Panc1 (cell line): ENCODE results near the gene INSYN1.
"Not testable (repeated sequence)": the region's sequence is repeated elsewhere in the genome, so short reads cannot be mapped to it uniquely, and the experiment has no call there.

Source experiments
- CTCF ChIP-seq: fragments of 450-650 bp; IDR thresholded peaks from 2 replicates; pipeline ENCODE4 v1.5.1; 2017; ENCODE audit warnings: mild to moderate bottlenecking
- SIN3A ChIP-seq: IDR thresholded peaks from 2 replicates; pipeline ENCODE4 v1.6.1; 2012; ENCODE audit warnings: low read depth, mild to moderate bottlenecking, low read length, moderate library complexity, borderline replicate concordance; ENCODE audit not compliant: insufficient read depth

GRCh38 chr15:73732051-73732450 lies 21.1 kb downstream of the INSYN1 start:
- not testable (repeated sequence) for TF ChIP-seq CTCF, SIN3A
